Measurements from ENCODE around the gene COL27A1. TPM values are rescaled to one million over a fixed set of nuclear protein-coding genes. Genes with fewer than 3 reads are reported as not detected.

The COL27A1 gene
- total and polyA plus RNA-seq, 3 donors from 2014 or later, result 9.3 to 68.8 (median 25.7) TPM

- no peak overlapping the region for H3K27ac ChIP-seq
- WGBS, 2 donors, result 78 to 84% methylated on average over 4 of the region's 4 CpGs
These were observed 196.6 kb downstream of the COL27A1 start for GRCh38 chr9:114351932-114352331.

DNA sequence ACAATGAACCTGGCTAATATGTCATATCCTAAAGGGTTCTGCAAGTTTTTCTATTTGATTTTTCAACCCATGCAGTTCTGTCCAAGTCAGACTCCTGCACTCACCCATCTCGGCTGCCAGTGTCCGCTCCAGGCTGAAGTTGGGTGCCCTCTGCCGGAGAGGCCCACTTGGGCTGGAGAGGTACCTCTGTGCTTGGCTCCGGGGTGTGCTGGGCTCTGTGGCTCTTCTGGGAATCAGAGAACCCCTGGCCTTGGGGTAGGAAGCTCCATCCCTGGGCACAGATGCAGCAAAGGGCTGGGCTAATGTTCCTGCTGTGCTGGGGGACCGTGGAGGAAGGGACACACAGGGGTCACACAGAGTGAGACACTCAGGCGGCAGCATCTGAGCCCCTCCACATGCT, 200.5 kb downstream of the COL27A1 start:
- no peak overlapping the region for H3K27ac ChIP-seq
- no peak for DNase-seq
- no peak overlapping the region for H3K4me3 ChIP-seq
- TF ChIP-seq POLR2A (IDR thresholded peaks at IDR 0.05), result no peak
- TF ChIP-seq, protein P1, sequence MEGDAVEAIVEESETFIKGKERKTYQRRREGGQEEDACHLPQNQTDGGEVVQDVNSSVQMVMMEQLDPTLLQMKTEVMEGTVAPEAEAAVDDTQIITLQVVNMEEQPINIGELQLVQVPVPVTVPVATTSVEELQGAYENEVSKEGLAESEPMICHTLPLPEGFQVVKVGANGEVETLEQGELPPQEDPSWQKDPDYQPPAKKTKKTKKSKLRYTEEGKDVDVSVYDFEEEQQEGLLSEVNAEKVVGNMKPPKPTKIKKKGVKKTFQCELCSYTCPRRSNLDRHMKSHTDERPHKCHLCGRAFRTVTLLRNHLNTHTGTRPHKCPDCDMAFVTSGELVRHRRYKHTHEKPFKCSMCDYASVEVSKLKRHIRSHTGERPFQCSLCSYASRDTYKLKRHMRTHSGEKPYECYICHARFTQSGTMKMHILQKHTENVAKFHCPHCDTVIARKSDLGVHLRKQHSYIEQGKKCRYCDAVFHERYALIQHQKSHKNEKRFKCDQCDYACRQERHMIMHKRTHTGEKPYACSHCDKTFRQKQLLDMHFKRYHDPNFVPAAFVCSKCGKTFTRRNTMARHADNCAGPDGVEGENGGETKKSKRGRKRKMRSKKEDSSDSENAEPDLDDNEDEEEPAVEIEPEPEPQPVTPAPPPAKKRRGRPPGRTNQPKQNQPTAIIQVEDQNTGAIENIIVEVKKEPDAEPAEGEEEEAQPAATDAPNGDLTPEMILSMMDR (IDR thresholded peaks at IDR 0.05), result no peak
- no peaks in the 10 kb centered on the region for H3K9me3 ChIP-seq
- no peaks in the 10 kb centered on the region for H3K4me1 ChIP-seq
- no peaks in the 10 kb centered on the region for H3K27me3 ChIP-seq
- intact Hi-C loops (cut with DNase I; ENCODE audit: low total_unique reads), result no loop called here
- WGBS, 2 donors, result 94% methylated on average over 5 to 6 of the region's 6 CpGs
- no peaks in the 10 kb centered on the region for H3K36me3 ChIP-seq (ENCODE audit: low read depth, missing control alignments)

More at GRCh38 chr9:114351932-114352331, 196.6 kb downstream of the COL27A1 start:
- no peaks in the 10 kb centered on the region for H3K27me3 ChIP-seq
- TF ChIP-seq POLR2A (IDR thresholded peaks at IDR 0.05), result no peak
- TF ChIP-seq, protein P1 (IDR thresholded peaks at IDR 0.05), result no peak
- H3K4me3 ChIP-seq, result no peak overlapping the region
- H3K36me3 ChIP-seq (ENCODE audit: low read depth, missing control alignments), result no peaks in the 10 kb centered on the region
- no peak for DNase-seq
- intact Hi-C loops (cut with DNase I; ENCODE audit: low total_unique reads), result no loop called here
- no peaks in the 10 kb centered on the region for H3K4me1 ChIP-seq
- no peaks in the 10 kb centered on the region for H3K9me3 ChIP-seq

DNA sequence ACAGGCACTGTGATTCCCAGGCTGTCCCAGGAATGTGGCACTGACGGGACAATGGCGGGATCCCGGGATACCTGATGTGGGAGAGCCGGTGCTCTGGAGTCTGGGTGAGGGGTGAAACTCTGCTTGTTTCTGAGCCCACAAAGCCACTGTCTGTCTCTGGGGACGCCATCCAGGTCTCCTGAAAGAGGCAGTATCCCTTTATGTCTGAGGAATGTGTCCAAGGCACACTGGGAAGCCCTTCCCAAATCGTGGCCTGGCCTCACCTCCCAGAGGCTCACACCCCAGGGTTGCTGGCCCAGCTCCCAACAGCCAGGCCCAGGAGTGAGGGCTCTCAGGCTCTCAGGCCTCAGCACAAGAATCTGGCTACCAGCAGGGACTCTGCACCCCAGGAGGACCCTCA, 201.5 kb downstream of the COL27A1 start:
- intact Hi-C loops (cut with DNase I; ENCODE audit: low total_unique reads), result no loop called here
- 77 to 86% methylated on average over 4 to 6 of the region's 6 CpGs for WGBS, 2 donors

DNA sequence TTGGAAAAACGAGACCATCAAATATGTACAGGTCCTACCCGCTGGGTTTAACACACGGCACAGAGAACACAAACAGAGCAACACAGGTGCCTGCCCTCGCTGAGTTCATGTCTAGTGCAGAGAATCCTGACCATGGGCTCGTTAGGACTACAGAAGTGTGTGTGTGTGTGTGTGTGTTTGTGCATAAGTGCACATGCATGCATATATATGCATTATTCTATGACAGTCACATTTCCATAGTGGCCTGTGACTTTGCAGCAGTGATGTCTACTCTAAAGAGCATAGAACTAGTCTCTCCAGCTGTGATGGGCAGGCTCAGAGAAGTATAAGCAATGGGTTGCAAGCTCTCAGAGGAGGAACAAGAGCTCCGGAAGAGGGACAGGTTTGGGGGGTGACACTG, 202.0 kb downstream of the COL27A1 start:
- H3K36me3 ChIP-seq (ENCODE audit: low read depth, missing control alignments), result no peaks in the 10 kb centered on the region
- H3K9me3 ChIP-seq, result no peaks in the 10 kb centered on the region
- WGBS, 2 donors, result 87% methylated on average over 6 of the region's 6 CpGs
- no peaks in the 10 kb centered on the region for H3K4me1 ChIP-seq
- no peaks in the 10 kb centered on the region for H3K27me3 ChIP-seq
- no peak overlapping the region for H3K27ac ChIP-seq
- H3K4me3 ChIP-seq, result no peak overlapping the region
- TF ChIP-seq, protein P1 (IDR thresholded peaks at IDR 0.05), result no peak
- TF ChIP-seq POLR2A (IDR thresholded peaks at IDR 0.05), result no peak
- intact Hi-C loops (cut with DNase I; ENCODE audit: low total_unique reads), result no loop called here
- no peak for DNase-seq

More for the DNA sequence above, 201.5 kb downstream of the COL27A1 start:
- no peak for TF ChIP-seq POLR2A (IDR thresholded peaks at IDR 0.05)
- TF ChIP-seq, protein P1 (IDR thresholded peaks at IDR 0.05), result no peak
- no peaks in the 10 kb centered on the region for H3K27me3 ChIP-seq
- H3K9me3 ChIP-seq, result no peaks in the 10 kb centered on the region
- H3K36me3 ChIP-seq (ENCODE audit: low read depth, missing control alignments), result no peaks in the 10 kb centered on the region
- H3K27ac ChIP-seq, result no peak overlapping the region
- no peak overlapping the region for H3K4me3 ChIP-seq
- no peaks in the 10 kb centered on the region for H3K4me1 ChIP-seq
- DNase-seq, result no peak

GRCh38 chr9:114357911-114358328, 202.6 kb downstream of the COL27A1 start:
- intact Hi-C loops (cut with DNase I; ENCODE audit: low total_unique reads), result no loop called here
- no peak for TF ChIP-seq POLR2A (IDR thresholded peaks at IDR 0.05)
- TF ChIP-seq, protein P1 (IDR thresholded peaks at IDR 0.05), result no peak
- H3K27ac ChIP-seq, result no peak overlapping the region
- H3K4me3 ChIP-seq, result no peak overlapping the region
- 95 to 100% methylated on average over 2 to 9 of the region's 9 CpGs for WGBS, 2 donors
- H3K9me3 ChIP-seq, result no peaks in the 10 kb centered on the region
- no peaks in the 10 kb centered on the region for H3K27me3 ChIP-seq
- DNase-seq, result no peak
- no peaks in the 10 kb centered on the region for H3K4me1 ChIP-seq
- no peaks in the 10 kb centered on the region for H3K36me3 ChIP-seq (ENCODE audit: low read depth, missing control alignments)

Measured in testis (tissue), 3 donors.